ENCODE results near the gene SLC35G2. TPM values are rescaled to one million over a fixed set of nuclear protein-coding genes. Genes with fewer than 3 reads are reported as not detected.
"Not testable (repeated sequence)": the region's sequence is repeated elsewhere in the genome, so short reads cannot be mapped to it uniquely, and the experiment has no call there.

SLC35G2 gene
- total RNA-seq, 1 donor from 2014 or later, result 7.1 TPM

- H3K4me1 Mint-ChIP-seq (ENCODE audit: unreplicated experiment), result peaks cover 28% of the 10 kb centered on the region
Observed at GRCh38 chr3:136787349-136787748, 31.6 kb upstream of the SLC35G2 start.

GRCh38 chr3:136788154-136788553, 30.8 kb upstream of the SLC35G2 start:
- H3K4me3 Mint-ChIP-seq (ENCODE audit: unreplicated experiment), result no peak overlapping the region
- H3K36me3 Mint-ChIP-seq (ENCODE audit: unreplicated experiment), result no peaks in the 10 kb centered on the region
- no peaks in the 10 kb centered on the region for H3K27me3 Mint-ChIP-seq (ENCODE audit: unreplicated experiment)
- no peak for DNase-seq (ENCODE audit: extremely low spot score, unreplicated experiment)
- no peak overlapping the region for H3K27ac Mint-ChIP-seq (ENCODE audit: unreplicated experiment)
- no peaks in the 10 kb centered on the region for H3K9me3 Mint-ChIP-seq (ENCODE audit: unreplicated experiment)
- H3K4me1 Mint-ChIP-seq (ENCODE audit: unreplicated experiment), result peaks cover 27% of the 10 kb centered on the region
- TF ChIP-seq CTCF (IDR thresholded peaks at IDR 0.05), result no peak

More at GRCh38 chr3:136787349-136787748, 31.6 kb upstream of the SLC35G2 start:
- peak overlapping the region; percentile 89 for H3K27ac Mint-ChIP-seq (ENCODE audit: unreplicated experiment)
- DNase-seq (ENCODE audit: extremely low spot score, unreplicated experiment), result no peak
- H3K9me3 Mint-ChIP-seq (ENCODE audit: unreplicated experiment), result no peaks in the 10 kb centered on the region
- H3K4me3 Mint-ChIP-seq (ENCODE audit: unreplicated experiment), result peak overlapping the region; percentile 64
- no peak for TF ChIP-seq CTCF (IDR thresholded peaks at IDR 0.05)
- H3K27me3 Mint-ChIP-seq (ENCODE audit: unreplicated experiment), result no peaks in the 10 kb centered on the region
- H3K36me3 Mint-ChIP-seq (ENCODE audit: unreplicated experiment), result no peaks in the 10 kb centered on the region

GRCh38 chr3:136789976-136790375, 28.9 kb upstream of the SLC35G2 start:
- Mint-ChIP-seq H3K27me3 (ENCODE audit: unreplicated experiment) (peaks cover 2% of the 10 kb centered on the region), H3K27ac (ENCODE audit: unreplicated experiment) (no peak overlapping the region), H3K9me3 (ENCODE audit: unreplicated experiment) (no peaks in the 10 kb centered on the region), H3K4me3 (ENCODE audit: unreplicated experiment) (no peak overlapping the region), H3K36me3 (ENCODE audit: unreplicated experiment) (no peaks in the 10 kb centered on the region), H3K4me1 (ENCODE audit: unreplicated experiment) (peaks cover 16% of the 10 kb centered on the region)
- TF ChIP-seq CTCF (IDR thresholded peaks at IDR 0.05), result no peak
- DNase-seq (ENCODE audit: extremely low spot score, unreplicated experiment), result no peak

GRCh38 chr3:136790786-136791185, 28.1 kb upstream of the SLC35G2 start:
- no peak for TF ChIP-seq CTCF (IDR thresholded peaks at IDR 0.05)
- Mint-ChIP-seq H3K4me3 (ENCODE audit: unreplicated experiment) (no peak overlapping the region), H3K27ac (ENCODE audit: unreplicated experiment) (no peak overlapping the region), H3K36me3 (ENCODE audit: unreplicated experiment) (no peaks in the 10 kb centered on the region), H3K27me3 (ENCODE audit: unreplicated experiment) (peaks cover 2% of the 10 kb centered on the region), H3K4me1 (ENCODE audit: unreplicated experiment) (peaks cover 16% of the 10 kb centered on the region), H3K9me3 (ENCODE audit: unreplicated experiment) (no peaks in the 10 kb centered on the region)
- no peak for DNase-seq (ENCODE audit: extremely low spot score, unreplicated experiment)

- H3K27ac Mint-ChIP-seq (ENCODE audit: unreplicated experiment), result no peak overlapping the region
- peaks cover 2% of the 10 kb centered on the region for H3K27me3 Mint-ChIP-seq (ENCODE audit: unreplicated experiment)
- no peak for DNase-seq (ENCODE audit: extremely low spot score, unreplicated experiment)
- H3K9me3 Mint-ChIP-seq (ENCODE audit: unreplicated experiment), result no peaks in the 10 kb centered on the region
- no peaks in the 10 kb centered on the region for H3K36me3 Mint-ChIP-seq (ENCODE audit: unreplicated experiment)
- H3K4me3 Mint-ChIP-seq (ENCODE audit: unreplicated experiment), result no peak overlapping the region
- no peaks in the 10 kb centered on the region for H3K4me1 Mint-ChIP-seq (ENCODE audit: unreplicated experiment)
- TF ChIP-seq CTCF (IDR thresholded peaks at IDR 0.05), result no peak
Observed at GRCh38 chr3:136792556-136793330, 26.2 kb upstream of the SLC35G2 start.

- H3K27me3 Mint-ChIP-seq (ENCODE audit: unreplicated experiment); H3K4me3 Mint-ChIP-seq (ENCODE audit: unreplicated experiment); H3K9me3 Mint-ChIP-seq (ENCODE audit: unreplicated experiment); H3K36me3 Mint-ChIP-seq (ENCODE audit: unreplicated experiment); DNase-seq (ENCODE audit: extremely low spot score, unreplicated experiment); H3K27ac Mint-ChIP-seq (ENCODE audit: unreplicated experiment): not testable (repeated sequence)
- peaks cover 17% of the 10 kb centered on the region for H3K4me1 Mint-ChIP-seq (ENCODE audit: unreplicated experiment)
Observed at GRCh38 chr3:136801146-136801545, 17.8 kb upstream of the SLC35G2 start.

All from osteocyte (in vitro differentiated cells).